Measurements from ENCODE around the gene BLTP2.

Gene BLTP2

DNA sequence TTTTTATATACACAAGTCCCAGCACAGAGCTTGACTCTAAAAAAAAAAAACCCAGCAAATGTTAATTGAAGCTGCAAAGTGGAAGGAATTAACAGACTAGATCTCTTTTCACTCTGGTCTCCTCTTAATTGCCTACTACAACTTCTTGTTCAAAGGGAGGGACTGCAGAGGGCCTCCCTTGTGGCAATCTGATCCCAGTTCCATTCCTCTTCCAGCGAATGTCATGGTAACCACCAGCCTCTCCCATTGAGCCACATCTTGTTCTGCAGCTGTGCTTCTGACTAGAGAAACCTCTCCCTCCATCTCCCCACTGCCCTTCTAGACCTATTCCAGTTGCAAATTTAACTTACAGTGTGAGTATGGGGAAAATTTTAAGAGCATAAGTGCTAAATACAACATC, 22.9 kb upstream of the BLTP2 start:
- no peak overlapping the region for H3K56ac ChIP-seq (ENCODE audit: low read length)
- no peak overlapping the region for H3K4me3 ChIP-seq (ENCODE audit: low read length)
- H4K8ac ChIP-seq (ENCODE audit: low read depth, low read length) = no peak overlapping the region
- H3K36me3 ChIP-seq (ENCODE audit: control insufficient read depth, insufficient read depth, low read length) = peaks cover 1% of the 10 kb centered on the region
- no peak overlapping the region for H3K9ac ChIP-seq (ENCODE audit: low read length)
- no peak overlapping the region for H2BK5ac ChIP-seq (ENCODE audit: low read length)
- H3K4me2 ChIP-seq (ENCODE audit: low read length) = no peak overlapping the region
- H2BK120ac ChIP-seq (ENCODE audit: low read depth, low read length) = no peak overlapping the region
- no peak for DNase-seq
- H2AK5ac ChIP-seq (ENCODE audit: low read length) = no peak overlapping the region
- no CpG with 5 or more reads among the region's 1 CpG for WGBS (ENCODE audit: extremely low coverage, insufficient coverage, low lambda C conversion rate)
- H3K18ac ChIP-seq (ENCODE audit: low read length) = no peak overlapping the region
- H3K79me2 ChIP-seq (ENCODE audit: control insufficient read depth, insufficient read depth, low read length) = peaks cover 38% of the 10 kb centered on the region
- no peak overlapping the region for H4K5ac ChIP-seq (ENCODE audit: low read length)
- no peak overlapping the region for H3K4ac ChIP-seq (ENCODE audit: low read depth, low read length)
- no peak overlapping the region for H3K23ac ChIP-seq (ENCODE audit: low read length)
- H2BK15ac ChIP-seq (replicated peaks; ENCODE audit: low read depth) = no peak overlapping the region
- peaks cover 3% of the 10 kb centered on the region for H3K4me1 ChIP-seq (ENCODE audit: control insufficient read depth, low read depth, low read length)
- H3K27ac ChIP-seq (ENCODE audit: low read depth, low read length) = no peak overlapping the region
- H3K27me3 ChIP-seq (ENCODE audit: insufficient read depth, low read length, poor library complexity) = no peaks in the 10 kb centered on the region
- peaks cover 21% of the 10 kb centered on the region for H3K79me1 ChIP-seq (ENCODE audit: low read length)

DNA sequence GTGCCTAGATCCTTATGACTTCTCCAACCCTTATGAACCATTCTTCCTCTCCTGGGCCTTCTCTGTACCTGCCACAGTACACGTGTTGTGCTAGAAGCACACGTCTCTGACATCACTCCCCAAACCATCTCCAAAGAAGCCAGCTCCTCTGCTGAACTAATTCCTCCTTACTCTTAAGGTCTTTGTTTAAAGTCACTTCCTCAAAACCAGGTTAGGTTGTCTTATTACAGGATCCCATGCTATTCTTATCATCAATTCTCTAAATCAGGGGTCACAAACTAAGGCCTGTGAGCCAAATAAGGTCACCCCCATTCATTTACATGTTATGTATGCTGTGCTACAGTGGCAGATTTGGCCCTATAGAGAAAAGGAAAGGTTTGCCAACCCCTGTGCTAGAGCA, 21.0 kb upstream of the BLTP2 start:
- H3K27ac ChIP-seq (ENCODE audit: low read depth, low read length) = no peak overlapping the region
- H3K79me1 ChIP-seq (ENCODE audit: low read length) = peaks cover 30% of the 10 kb centered on the region
- H3K56ac ChIP-seq (ENCODE audit: low read length) = no peak overlapping the region
- no peaks in the 10 kb centered on the region for H3K27me3 ChIP-seq (ENCODE audit: insufficient read depth, low read length, poor library complexity)
- H3K36me3 ChIP-seq (ENCODE audit: control insufficient read depth, insufficient read depth, low read length) = peaks cover 1% of the 10 kb centered on the region
- H2BK15ac ChIP-seq (replicated peaks; ENCODE audit: low read depth) = no peak overlapping the region
- no peak overlapping the region for H2AK5ac ChIP-seq (ENCODE audit: low read length)
- H3K4me1 ChIP-seq (ENCODE audit: control insufficient read depth, low read depth, low read length) = peaks cover 5% of the 10 kb centered on the region
- H3K4ac ChIP-seq (ENCODE audit: low read depth, low read length) = no peak overlapping the region
- no peak overlapping the region for H3K4me2 ChIP-seq (ENCODE audit: low read length)
- no CpG with 5 or more reads among the region's 2 CpGs for WGBS (ENCODE audit: extremely low coverage, insufficient coverage, low lambda C conversion rate)
- peaks cover 52% of the 10 kb centered on the region for H3K79me2 ChIP-seq (ENCODE audit: control insufficient read depth, insufficient read depth, low read length)
- H2BK120ac ChIP-seq (ENCODE audit: low read depth, low read length) = no peak overlapping the region
- H3K4me3 ChIP-seq (ENCODE audit: low read length) = no peak overlapping the region
- no peak overlapping the region for H3K23ac ChIP-seq (ENCODE audit: low read length)
- H4K8ac ChIP-seq (ENCODE audit: low read depth, low read length) = no peak overlapping the region
- no peak overlapping the region for H3K9ac ChIP-seq (ENCODE audit: low read length)
- DNase-seq = no peak
- no peak overlapping the region for H4K5ac ChIP-seq (ENCODE audit: low read length)
- no peak overlapping the region for H3K18ac ChIP-seq (ENCODE audit: low read length)
- H2BK5ac ChIP-seq (ENCODE audit: low read length) = no peak overlapping the region

DNA sequence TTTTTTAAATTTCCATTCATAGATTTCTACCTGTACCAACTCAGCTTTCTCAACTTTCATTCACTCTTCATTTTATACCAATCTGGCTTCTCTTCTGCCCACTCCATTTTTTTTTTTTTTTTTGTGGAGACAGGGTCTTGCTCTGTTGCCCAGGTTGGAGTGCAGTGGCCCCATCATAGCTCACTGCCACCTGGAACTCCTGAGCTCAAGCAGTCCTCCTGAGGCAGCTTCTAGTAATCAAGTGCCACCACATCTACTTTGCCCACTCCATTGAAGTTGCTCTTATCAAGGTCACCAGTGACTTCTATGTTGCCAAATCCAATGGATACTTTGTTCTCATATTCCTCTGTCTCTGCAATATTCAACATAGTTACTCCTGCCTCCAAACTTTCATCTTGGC, 18.8 kb upstream of the BLTP2 start:
- Histone ChIP-seq H3K27me3 (ENCODE audit: insufficient read depth, low read length, poor library complexity) (no peaks in the 10 kb centered on the region), H3K27ac (ENCODE audit: low read depth, low read length) (no peak overlapping the region), H3K4ac (ENCODE audit: low read depth, low read length) (no peak overlapping the region), H4K8ac (ENCODE audit: low read depth, low read length) (no peak overlapping the region), H3K56ac (ENCODE audit: low read length) (no peak overlapping the region), H3K4me2 (ENCODE audit: low read length) (no peak overlapping the region), H3K18ac (ENCODE audit: low read length) (no peak overlapping the region), H3K23ac (ENCODE audit: low read length) (no peak overlapping the region), H3K79me2 (ENCODE audit: control insufficient read depth, insufficient read depth, low read length) (peaks cover 59% of the 10 kb centered on the region), H2BK5ac (ENCODE audit: low read length) (no peak overlapping the region), H3K4me3 (ENCODE audit: low read length) (no peak overlapping the region), H2AK5ac (ENCODE audit: low read length) (no peak overlapping the region), H3K9ac (ENCODE audit: low read length) (no peak overlapping the region), H3K4me1 (ENCODE audit: control insufficient read depth, low read depth, low read length) (peaks cover 5% of the 10 kb centered on the region), H2BK120ac (ENCODE audit: low read depth, low read length) (no peak overlapping the region), H3K36me3 (ENCODE audit: control insufficient read depth, insufficient read depth, low read length) (no peaks in the 10 kb centered on the region), H3K79me1 (ENCODE audit: low read length) (peaks cover 32% of the 10 kb centered on the region), H2BK15ac (replicated peaks; ENCODE audit: low read depth) (no peak overlapping the region), H4K5ac (ENCODE audit: low read length) (no peak overlapping the region)
- no peak for DNase-seq

DNA sequence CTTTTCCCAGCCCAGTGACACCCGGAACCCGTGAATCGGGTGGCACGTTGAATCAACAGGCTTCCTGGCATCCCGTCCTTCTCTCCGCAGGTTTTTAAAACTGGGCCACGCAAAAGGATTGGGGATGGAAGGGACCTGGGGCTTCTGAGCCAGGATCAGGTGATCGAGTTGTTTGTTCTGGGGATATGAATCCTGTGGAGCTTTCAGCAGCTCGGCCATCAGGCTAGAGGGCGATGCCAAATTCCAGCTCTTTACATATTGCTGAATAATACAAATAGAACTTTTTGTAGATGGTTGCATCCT, 17.5 kb upstream of the BLTP2 start:
- H3K4me1 ChIP-seq (ENCODE audit: control insufficient read depth, low read depth, low read length) = peaks cover 5% of the 10 kb centered on the region
- H3K36me3 ChIP-seq (ENCODE audit: control insufficient read depth, insufficient read depth, low read length) = peaks cover 4% of the 10 kb centered on the region

DNA sequence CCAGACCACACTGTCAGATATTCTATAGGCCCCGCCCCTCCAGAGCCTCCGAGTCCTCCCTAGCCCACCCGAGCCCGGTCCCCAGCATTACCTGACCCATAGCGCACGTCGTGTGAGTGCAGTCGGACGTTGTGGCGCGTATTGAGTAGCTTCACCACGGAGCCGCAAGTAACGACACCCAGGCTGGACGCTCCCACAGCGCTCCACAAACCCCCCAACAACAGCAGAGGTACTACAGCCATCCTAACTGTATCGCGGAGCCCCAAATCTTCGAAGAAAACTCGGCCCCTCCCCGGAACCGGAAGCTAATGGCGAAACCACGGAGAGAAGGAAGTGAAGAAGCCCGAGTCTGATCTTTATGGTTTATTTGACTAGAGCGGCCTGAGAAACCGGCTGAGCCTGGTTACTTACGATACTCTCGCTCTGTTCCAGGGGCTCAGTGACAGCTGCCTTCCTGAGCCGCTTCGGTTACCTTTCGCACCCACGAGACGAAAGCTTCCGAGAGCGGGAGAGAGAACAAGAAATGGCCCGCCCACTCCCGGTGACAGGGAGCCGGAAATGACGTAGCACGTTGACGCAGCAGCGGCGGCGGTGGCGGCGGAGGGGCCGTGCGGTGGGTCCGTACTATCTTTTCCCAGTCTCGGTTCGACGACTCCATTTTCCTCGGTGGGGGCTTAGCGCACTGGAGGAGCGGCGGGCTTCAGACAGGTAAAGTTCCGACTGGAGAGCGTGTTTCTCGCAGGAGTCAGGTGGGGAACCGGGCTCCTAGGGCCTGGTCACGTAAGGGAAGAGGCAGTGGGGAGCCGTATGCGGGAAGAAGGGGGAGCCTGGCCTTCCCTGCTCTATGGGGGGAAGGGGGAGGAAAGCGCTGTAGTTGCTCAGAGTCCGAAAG, 16.9 kb upstream of the BLTP2 start, which contains the start of the genes SDF2 and SUPT6H:
SDF2 (minus strand) TSS at position 272 of the 892 bp plus-strand sequence; CDS start at position 242, 30 bp downstream.
SUPT6H (plus strand) TSS at position 571 of the 892 bp plus-strand sequence. CDS start 11,197 bp downstream, outside the sequence.
- Histone ChIP-seq H3K4me2 (ENCODE audit: low read length) (peak within 1 kb of the TSS; percentile 94), H4K8ac (ENCODE audit: low read depth, low read length) (peak within 1 kb of the TSS; percentile 100), H3K4ac (ENCODE audit: low read depth, low read length) (peak within 1 kb of the TSS; percentile 76), H3K4me3 (ENCODE audit: low read length) (peak within 1 kb of the TSS; percentile 99), H3K27me3 (ENCODE audit: insufficient read depth, low read length, poor library complexity) (no peaks in the 10 kb centered on the region), H3K36me3 (ENCODE audit: control insufficient read depth, insufficient read depth, low read length) (peaks cover 4% of the 10 kb centered on the region), H3K27ac (ENCODE audit: low read depth, low read length) (peak within 1 kb of the TSS; percentile 94), H3K56ac (ENCODE audit: low read length) (peak within 1 kb of the TSS; percentile 100), H3K4me1 (ENCODE audit: control insufficient read depth, low read depth, low read length) (peaks cover 5% of the 10 kb centered on the region), H3K9ac (ENCODE audit: low read length) (peak within 1 kb of the TSS; percentile 96), H2AK5ac (ENCODE audit: low read length) (no peak within 1 kb of the TSS), H2BK5ac (ENCODE audit: low read length) (peak within 1 kb of the TSS; percentile 97), H3K79me2 (ENCODE audit: control insufficient read depth, insufficient read depth, low read length) (peaks cover 53% of the 10 kb centered on the region), H2BK15ac (replicated peaks; ENCODE audit: low read depth) (no peak within 1 kb of the TSS), H3K79me1 (ENCODE audit: low read length) (peaks cover 31% of the 10 kb centered on the region), H2BK120ac (ENCODE audit: low read depth, low read length) (peak within 1 kb of the TSS; percentile 46), H3K18ac (ENCODE audit: low read length) (peak within 1 kb of the TSS; percentile 91), H3K23ac (ENCODE audit: low read length) (peak within 1 kb of the TSS; percentile 66), H4K5ac (ENCODE audit: low read length) (peak within 1 kb of the TSS; percentile 91)
- DNase-seq = peak; percentile 93
- WGBS (ENCODE audit: extremely low coverage, insufficient coverage, low lambda C conversion rate) = no CpG with 5 or more reads among the region's 66 CpGs

More for the DNA sequence above, 17.5 kb upstream of the BLTP2 start:
- H2BK120ac ChIP-seq (ENCODE audit: low read depth, low read length) = no peak overlapping the region
- H2BK15ac ChIP-seq (replicated peaks; ENCODE audit: low read depth) = no peak overlapping the region
- peaks cover 31% of the 10 kb centered on the region for H3K79me1 ChIP-seq (ENCODE audit: low read length)
- peak overlapping the region; percentile 91 for H3K4me3 ChIP-seq (ENCODE audit: low read length)
- H2BK5ac ChIP-seq (ENCODE audit: low read length) = peak overlapping the region; percentile 47
- no peak overlapping the region for H2AK5ac ChIP-seq (ENCODE audit: low read length)
- H4K8ac ChIP-seq (ENCODE audit: low read depth, low read length) = no peak overlapping the region
- H3K18ac ChIP-seq (ENCODE audit: low read length) = peak overlapping the region; percentile 84
- H3K4me2 ChIP-seq (ENCODE audit: low read length) = peak overlapping the region; percentile 94
- peak overlapping the region; percentile 48 for H3K23ac ChIP-seq (ENCODE audit: low read length)
- peak overlapping the region; percentile 41 for H3K4ac ChIP-seq (ENCODE audit: low read depth, low read length)
- no peak overlapping the region for H4K5ac ChIP-seq (ENCODE audit: low read length)
- no peak for DNase-seq
- H3K56ac ChIP-seq (ENCODE audit: low read length) = peak overlapping the region; percentile 100
- peak overlapping the region; percentile 96 for H3K9ac ChIP-seq (ENCODE audit: low read length)
- H3K79me2 ChIP-seq (ENCODE audit: control insufficient read depth, insufficient read depth, low read length) = peaks cover 53% of the 10 kb centered on the region
- no CpG with 5 or more reads among the region's 10 CpGs for WGBS (ENCODE audit: extremely low coverage, insufficient coverage, low lambda C conversion rate)
- peak overlapping the region; percentile 94 for H3K27ac ChIP-seq (ENCODE audit: low read depth, low read length)
- H3K27me3 ChIP-seq (ENCODE audit: insufficient read depth, low read length, poor library complexity) = no peaks in the 10 kb centered on the region
